Measurements from ENCODE around the gene CEP135. TPM values are rescaled to one million over a fixed set of nuclear protein-coding genes. Genes with fewer than 3 reads are reported as not detected.

CEP135 gene
- total RNA-seq, 2 experiments from 2014 or later, result 21.6 to 32.7 TPM

- Histone ChIP-seq H3K4me1 (ENCODE audit: insufficient read depth, low read length, poor library complexity, severe bottlenecking) (peaks cover 4% of the 10 kb centered on the region), H3K36me3 (ENCODE audit: insufficient read depth, low read length) (no peaks in the 10 kb centered on the region), H3K9me2 (ENCODE audit: insufficient read depth, low read length) (no peaks in the 10 kb centered on the region), H3K9me3 (ENCODE audit: low read length) (no peaks in the 10 kb centered on the region), H4K20me1 (ENCODE audit: insufficient read depth, low read length) (no peaks in the 10 kb centered on the region), H3K79me2 (ENCODE audit: insufficient read depth, low read depth, low read length) (no peaks in the 10 kb centered on the region), H3K4me3 (ENCODE audit: low read depth, low read length, poor library complexity, severe bottlenecking) (no peak overlapping the region), H3K27ac (ENCODE audit: low read depth, low read length, poor library complexity, severe bottlenecking) (no peak overlapping the region), H3K4me2 (ENCODE audit: low read length) (no peak overlapping the region), H2AFZ (ENCODE audit: low read length) (no peak overlapping the region)
- ChIA-PET CTCF (ENCODE audit: unreplicated experiment) (no interaction called here), POLR2A (interaction anchor here (0.8 kb wide), 1 partner anchor 10 kb away, joined by 3 read pairs; no protein-coding TSS in a partner anchor)
- no TSS peak for BruUV-seq (replicated peaks)
- intact Hi-C loops (cut with micrococcal nuclease; ENCODE audit: unreplicated experiment), result no loop called here
- no peak for TF ChIP-seq EZH2phosphoT487 (IDR thresholded peaks at IDR 0.05; ENCODE audit: borderline replicate concordance, low read depth, low read length)
- TF ChIP-seq, protein P1, sequence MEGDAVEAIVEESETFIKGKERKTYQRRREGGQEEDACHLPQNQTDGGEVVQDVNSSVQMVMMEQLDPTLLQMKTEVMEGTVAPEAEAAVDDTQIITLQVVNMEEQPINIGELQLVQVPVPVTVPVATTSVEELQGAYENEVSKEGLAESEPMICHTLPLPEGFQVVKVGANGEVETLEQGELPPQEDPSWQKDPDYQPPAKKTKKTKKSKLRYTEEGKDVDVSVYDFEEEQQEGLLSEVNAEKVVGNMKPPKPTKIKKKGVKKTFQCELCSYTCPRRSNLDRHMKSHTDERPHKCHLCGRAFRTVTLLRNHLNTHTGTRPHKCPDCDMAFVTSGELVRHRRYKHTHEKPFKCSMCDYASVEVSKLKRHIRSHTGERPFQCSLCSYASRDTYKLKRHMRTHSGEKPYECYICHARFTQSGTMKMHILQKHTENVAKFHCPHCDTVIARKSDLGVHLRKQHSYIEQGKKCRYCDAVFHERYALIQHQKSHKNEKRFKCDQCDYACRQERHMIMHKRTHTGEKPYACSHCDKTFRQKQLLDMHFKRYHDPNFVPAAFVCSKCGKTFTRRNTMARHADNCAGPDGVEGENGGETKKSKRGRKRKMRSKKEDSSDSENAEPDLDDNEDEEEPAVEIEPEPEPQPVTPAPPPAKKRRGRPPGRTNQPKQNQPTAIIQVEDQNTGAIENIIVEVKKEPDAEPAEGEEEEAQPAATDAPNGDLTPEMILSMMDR (conservative IDR thresholded peaks at IDR 0.05; ENCODE audit: low read length), result no peak
- DNase-seq (ENCODE audit: low spot score), result no peak
Measured at GRCh38 chr4:56038487-56039162, 89.9 kb downstream of the CEP135 start.

- Histone ChIP-seq H3K9me3 (ENCODE audit: low read length) (no peaks in the 10 kb centered on the region), H3K27ac (ENCODE audit: low read depth, low read length, poor library complexity, severe bottlenecking) (no peak overlapping the region), H3K79me2 (ENCODE audit: insufficient read depth, low read depth, low read length) (no peaks in the 10 kb centered on the region), H3K4me1 (ENCODE audit: insufficient read depth, low read length, poor library complexity, severe bottlenecking) (peaks cover 4% of the 10 kb centered on the region), H3K36me3 (ENCODE audit: insufficient read depth, low read length) (no peaks in the 10 kb centered on the region), H2AFZ (ENCODE audit: low read length) (no peak overlapping the region), H4K20me1 (ENCODE audit: insufficient read depth, low read length) (no peaks in the 10 kb centered on the region), H3K4me2 (ENCODE audit: low read length) (no peak overlapping the region), H3K4me3 (ENCODE audit: low read depth, low read length, poor library complexity, severe bottlenecking) (no peak overlapping the region), H3K9me2 (ENCODE audit: insufficient read depth, low read length) (no peaks in the 10 kb centered on the region)
- no TSS peak for BruUV-seq (replicated peaks)
- ChIA-PET CTCF (ENCODE audit: unreplicated experiment) (no interaction called here), POLR2A (no interaction called here)
- no peak for DNase-seq (ENCODE audit: low spot score)
- intact Hi-C loops (cut with micrococcal nuclease; ENCODE audit: unreplicated experiment), result loop anchor here (10.0 kb wide), 2 partner anchors 646 to 934 kb away; partner anchors contain the start of genes NOA1, POLR2B and TMEM165
- TF ChIP-seq, protein P1 (conservative IDR thresholded peaks at IDR 0.05; ENCODE audit: low read length), result no peak
- no peak for TF ChIP-seq EZH2phosphoT487 (IDR thresholded peaks at IDR 0.05; ENCODE audit: borderline replicate concordance, low read depth, low read length)
Measured at GRCh38 chr4:56040842-56041241, 92.1 kb downstream of the CEP135 start.

DNA sequence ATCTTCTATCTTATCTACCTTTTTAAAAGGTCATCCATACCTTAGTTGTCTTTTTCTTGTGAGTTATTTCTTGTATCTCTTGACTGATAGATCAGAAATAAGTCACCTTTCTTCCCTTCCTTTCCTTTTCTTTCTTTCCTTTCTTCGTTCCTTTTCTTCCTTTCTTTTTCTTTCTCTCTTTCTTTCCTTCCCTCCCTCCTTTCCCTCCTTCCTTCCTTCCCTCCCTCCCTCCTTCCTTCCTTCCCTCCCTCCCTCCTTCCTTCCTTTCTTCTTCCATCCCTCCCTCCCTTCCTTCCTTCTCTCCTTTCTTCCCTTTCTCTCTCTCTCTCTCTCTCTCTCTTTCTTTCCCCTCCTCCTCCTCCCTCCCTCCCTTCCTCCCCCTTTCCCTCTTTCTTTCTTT is 93.5 kb downstream of the CEP135 start:
- Histone ChIP-seq H3K4me1 (ENCODE audit: insufficient read depth, low read length, poor library complexity, severe bottlenecking) (peaks cover 4% of the 10 kb centered on the region), H3K9me2 (ENCODE audit: insufficient read depth, low read length) (no peaks in the 10 kb centered on the region), H3K4me2 (ENCODE audit: low read length) (no peak overlapping the region), H3K27ac (ENCODE audit: low read depth, low read length, poor library complexity, severe bottlenecking) (no peak overlapping the region), H3K9me3 (ENCODE audit: low read length) (no peaks in the 10 kb centered on the region), H3K79me2 (ENCODE audit: insufficient read depth, low read depth, low read length) (no peaks in the 10 kb centered on the region), H3K4me3 (ENCODE audit: low read depth, low read length, poor library complexity, severe bottlenecking) (no peak overlapping the region), H4K20me1 (ENCODE audit: insufficient read depth, low read length) (no peaks in the 10 kb centered on the region), H3K36me3 (ENCODE audit: insufficient read depth, low read length) (no peaks in the 10 kb centered on the region), H2AFZ (ENCODE audit: low read length) (no peak overlapping the region)
- no TSS peak for BruUV-seq (replicated peaks)
- intact Hi-C loops (cut with micrococcal nuclease; ENCODE audit: unreplicated experiment), result loop anchor here (10.0 kb wide), 2 partner anchors 647 to 933 kb away; partner anchors contain the start of genes NOA1, POLR2B and TMEM165
- POLR2A ChIA-PET, result no interaction called here
- TF ChIP-seq, protein P1 (conservative IDR thresholded peaks at IDR 0.05; ENCODE audit: low read length), result no peak
- TF ChIP-seq EZH2phosphoT487 (IDR thresholded peaks at IDR 0.05; ENCODE audit: borderline replicate concordance, low read depth, low read length), result no peak
- no peak for DNase-seq (ENCODE audit: low spot score)
- CTCF ChIA-PET (ENCODE audit: unreplicated experiment), result no interaction called here

All from OCI-LY7 (cell line).